Ramos (cell line): ENCODE data around the gene ORMDL1.

Experiments
- in situ Hi-C: fragments of 300-500 bp; cut with MboI; formaldehyde crosslinking; loops from one replicate; pipeline ENCODE4 v1.14.3; 2022; ENCODE audit warnings: low sequenced_read_pairs; ENCODE audit not compliant: unreplicated experiment

Gene ORMDL1

GRCh38 chr2:189782221-189782671 is 1.9 kb downstream of the ORMDL1 start:
- in situ Hi-C loops: no loop called here

GRCh38 chr2:189772212-189772611 is 11.9 kb downstream of the ORMDL1 start:
- in situ Hi-C loops: loop anchor here (25.0 kb wide), 1 partner anchor 290 kb away; the partner anchor contains the start of gene MSTN

DNA sequence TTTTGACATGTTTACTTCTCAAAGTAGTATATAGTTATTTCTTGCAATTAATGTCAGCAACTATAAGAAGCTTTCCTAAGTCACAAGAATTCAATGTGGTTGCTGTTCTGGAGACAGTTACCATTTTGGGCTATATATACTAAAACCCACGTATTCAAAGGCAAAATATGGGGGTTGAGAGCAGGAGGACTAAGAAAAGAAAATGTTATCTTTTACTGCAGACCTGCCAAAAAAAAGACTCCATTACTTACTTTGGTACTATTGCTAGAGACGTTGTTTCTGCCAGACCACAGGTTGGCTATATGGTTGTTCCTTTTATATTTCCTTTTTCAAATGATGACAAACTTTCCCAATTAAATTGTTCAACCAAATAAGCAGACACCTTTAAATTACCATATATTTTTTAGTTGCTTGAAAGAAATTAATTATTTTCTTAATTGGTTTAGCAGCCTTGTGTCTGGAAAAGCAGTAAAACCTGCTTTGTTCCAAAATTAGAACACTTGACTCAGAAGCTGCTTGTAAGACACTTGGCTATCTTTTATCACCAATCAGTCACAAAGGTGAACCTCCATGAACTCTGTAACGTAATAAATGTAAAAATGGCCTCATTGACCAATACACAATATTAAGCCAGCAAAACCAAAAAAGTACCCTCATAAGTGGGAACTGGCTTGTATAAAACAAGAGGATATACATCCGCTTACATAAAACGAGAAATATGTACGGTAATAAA is 13.4 kb downstream of the ORMDL1 start:
- in situ Hi-C loops: loop anchor here (25.0 kb wide), 1 partner anchor 292 kb away; the partner anchor contains the start of gene MSTN

DNA sequence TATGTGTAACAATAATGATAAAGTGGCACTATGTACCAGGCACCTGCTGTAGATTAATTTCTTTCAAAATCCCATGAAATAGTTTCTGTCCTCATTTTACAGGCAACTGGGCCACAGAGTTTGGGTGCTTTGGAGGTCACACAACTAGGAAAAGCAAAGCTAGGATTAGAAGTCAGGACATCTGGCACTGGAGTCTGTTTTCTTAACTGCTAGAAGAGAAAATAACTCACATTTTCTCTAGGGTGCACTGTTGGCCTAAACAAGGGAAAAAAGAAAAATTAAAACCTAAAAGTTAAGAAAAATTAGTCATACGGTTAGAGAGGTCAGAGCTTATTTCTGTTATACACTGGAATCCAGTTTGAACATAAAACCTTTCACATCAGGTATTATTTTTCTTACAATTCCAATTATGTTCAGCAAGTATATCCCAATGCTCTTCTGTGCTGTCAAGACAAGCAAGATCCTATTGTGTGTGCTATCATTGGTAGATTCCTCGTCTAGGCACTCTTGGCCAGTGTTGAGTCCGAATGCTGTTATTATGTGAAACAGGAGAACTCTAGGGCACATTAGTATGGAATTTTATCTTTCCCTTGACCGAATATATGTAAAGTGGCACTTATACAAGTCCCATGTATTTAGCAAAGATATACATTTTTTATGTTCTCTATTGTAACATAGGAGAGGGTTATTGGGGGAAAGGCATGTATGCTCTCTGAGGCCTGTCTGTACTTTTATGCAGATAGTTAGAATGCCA is 20.1 kb downstream of the ORMDL1 start:
- in situ Hi-C loops: loop anchor here (25.0 kb wide), 1 partner anchor 298 kb away; the partner anchor contains the start of gene MSTN

DNA sequence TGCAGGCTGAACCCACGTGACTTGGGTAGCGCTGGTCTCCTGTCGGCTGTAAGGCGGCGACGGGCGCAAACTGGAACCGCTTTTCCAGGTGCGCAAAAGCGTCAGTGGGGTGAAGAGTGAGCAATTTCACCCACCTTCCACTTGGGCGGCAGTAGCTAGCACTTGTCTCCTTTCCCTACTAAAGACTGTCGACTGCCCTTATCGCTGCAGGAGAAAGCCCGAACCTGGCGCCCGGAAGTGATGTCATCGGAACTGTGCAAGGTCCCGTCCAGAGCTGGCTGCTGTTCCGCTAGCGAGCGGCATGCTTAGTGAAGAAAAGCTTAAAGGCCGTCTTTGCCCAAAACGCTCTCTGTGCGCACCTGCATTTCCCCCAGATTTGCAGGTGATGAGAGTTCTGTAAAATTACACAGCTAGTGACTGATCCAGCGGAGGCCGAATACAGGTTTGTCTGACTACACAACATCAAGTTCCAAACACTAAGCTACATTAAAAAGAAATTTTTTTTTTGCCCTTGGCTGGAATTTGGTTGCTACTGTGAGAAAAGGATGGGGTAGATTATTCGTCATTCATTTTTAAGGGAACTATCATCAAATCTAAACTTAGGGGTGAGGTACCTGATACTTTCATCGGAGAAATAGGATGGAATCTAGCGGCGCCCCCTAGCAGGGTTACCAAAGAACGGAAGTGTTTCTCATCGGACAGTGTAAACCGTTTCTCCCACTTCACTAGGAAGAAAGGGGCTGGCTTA is 21.4 kb downstream of the ORMDL1 start, which contains the start of gene OSGEPL1:
TSS of gene OSGEPL1 (minus strand) at position 242 of the 748 bp plus-strand sequence. CDS start 1,152 bp downstream, outside the sequence.
- in situ Hi-C loops: loop anchor here (25.0 kb wide), 1 partner anchor 300 kb away; the partner anchor contains the start of gene MSTN

GRCh38 chr2:189762229-189762550 is 21.9 kb downstream of the ORMDL1 start:
- in situ Hi-C loops: loop anchor here (25.0 kb wide), 1 partner anchor 300 kb away; the partner anchor contains the start of gene MSTN

DNA sequence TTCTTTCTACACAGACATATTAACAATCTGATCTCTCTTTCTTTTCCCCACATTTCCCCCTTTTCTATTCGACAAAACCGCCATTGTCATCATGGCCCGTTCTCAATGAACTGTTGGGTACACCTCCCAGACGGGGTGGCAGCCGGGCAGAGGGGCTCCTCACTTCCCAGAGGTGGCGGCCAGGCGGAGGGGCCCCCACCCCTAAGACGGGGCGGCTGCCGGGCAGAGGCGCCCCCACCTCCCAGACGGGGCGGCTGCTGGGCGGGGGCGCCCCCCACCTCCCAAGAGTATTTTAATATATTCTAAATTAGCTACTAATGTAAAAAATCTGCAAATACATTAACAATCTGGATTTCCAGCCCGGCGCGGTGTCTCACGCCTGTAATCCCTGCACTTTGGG is 24.0 kb downstream of the ORMDL1 start:
- in situ Hi-C loops: loop anchor here (25.0 kb wide), 1 partner anchor 302 kb away; the partner anchor contains the start of gene MSTN

GRCh38 chr2:189756311-189756952 is 27.7 kb downstream of the ORMDL1 start:
- in situ Hi-C loops: loop anchor here (25.0 kb wide), 1 partner anchor 306 kb away; the partner anchor contains the start of gene MSTN

- in situ Hi-C loops: loop anchor here (25.0 kb wide), 1 partner anchor 311 kb away; the partner anchor contains the start of gene MSTN
Observed at GRCh38 chr2:189751080-189751658, 33.0 kb downstream of the ORMDL1 start.

GRCh38 chr2:189729430-189729829 is 54.7 kb downstream of the ORMDL1 start:
- in situ Hi-C loops: no loop called here

DNA sequence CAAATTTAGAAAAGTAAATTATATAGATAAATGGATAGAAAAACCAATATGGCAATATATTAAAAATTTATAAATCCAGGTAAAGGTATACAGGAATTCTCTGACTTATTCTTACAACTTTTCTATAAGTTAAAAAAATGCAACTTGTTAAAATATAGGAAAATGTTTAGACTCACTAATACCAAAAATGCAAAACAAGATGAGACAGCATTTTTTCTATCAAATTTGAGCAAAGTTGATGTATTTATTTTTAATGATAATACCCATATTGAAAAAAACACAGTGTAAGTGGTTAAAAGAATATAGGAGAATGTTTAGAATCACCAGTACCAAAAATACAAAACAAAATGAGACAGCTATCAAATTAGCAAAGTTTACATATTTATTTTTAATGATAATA is 57.3 kb downstream of the ORMDL1 start:
- in situ Hi-C loops: no loop called here

DNA sequence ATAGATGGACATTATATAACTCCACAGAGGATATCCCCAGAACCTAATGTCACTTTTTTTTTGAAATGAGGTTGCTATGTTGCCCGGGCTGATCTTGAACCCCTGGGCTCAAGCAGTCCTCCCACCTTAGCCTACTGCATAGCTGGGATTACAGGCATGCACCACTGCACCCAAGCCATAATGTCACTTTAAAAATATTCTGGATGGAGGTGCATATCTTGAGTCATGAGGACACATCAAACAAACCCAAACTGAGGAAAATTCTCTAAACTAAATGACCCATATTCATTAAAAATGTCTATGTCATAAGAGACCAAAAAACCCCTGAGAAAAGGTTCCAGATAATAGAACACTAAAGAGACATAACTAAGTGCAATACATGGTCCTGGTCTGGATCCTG is 57.9 kb downstream of the ORMDL1 start:
- in situ Hi-C loops: no loop called here

GRCh38 chr2:189723192-189723591 is 60.9 kb downstream of the ORMDL1 start:
- in situ Hi-C loops: no loop called here
